Hippocampal formation (tissue), 2 donors: ENCODE results near the gene DNAH7.

ENCODE experiments used
- DNase-seq, 2 donors: peaks; one replicate each; lab custom pipeline; 2025; lab: John Stamatoyannopoulos, UW

The DNAH7 gene

DNA sequence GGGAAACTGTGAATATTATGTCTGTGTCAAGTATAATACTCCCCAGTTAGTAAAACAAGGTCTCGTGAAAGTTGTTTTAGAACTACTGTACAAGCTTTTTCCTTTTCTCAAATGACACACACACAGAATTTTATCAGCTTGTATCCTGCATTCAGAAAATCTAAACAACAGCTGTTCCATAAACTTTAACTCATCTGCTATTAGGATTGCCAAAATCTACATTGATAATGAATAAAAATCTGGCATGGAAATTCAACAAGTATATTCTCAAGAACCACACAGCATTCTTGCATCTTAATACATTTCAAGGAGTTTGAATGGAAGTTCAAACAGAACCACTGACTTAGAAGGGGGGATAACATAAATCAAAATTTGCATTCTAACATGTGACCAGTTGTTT, 260.4 kb downstream of the DNAH7 start:
- DNase-seq: no peak

DNA sequence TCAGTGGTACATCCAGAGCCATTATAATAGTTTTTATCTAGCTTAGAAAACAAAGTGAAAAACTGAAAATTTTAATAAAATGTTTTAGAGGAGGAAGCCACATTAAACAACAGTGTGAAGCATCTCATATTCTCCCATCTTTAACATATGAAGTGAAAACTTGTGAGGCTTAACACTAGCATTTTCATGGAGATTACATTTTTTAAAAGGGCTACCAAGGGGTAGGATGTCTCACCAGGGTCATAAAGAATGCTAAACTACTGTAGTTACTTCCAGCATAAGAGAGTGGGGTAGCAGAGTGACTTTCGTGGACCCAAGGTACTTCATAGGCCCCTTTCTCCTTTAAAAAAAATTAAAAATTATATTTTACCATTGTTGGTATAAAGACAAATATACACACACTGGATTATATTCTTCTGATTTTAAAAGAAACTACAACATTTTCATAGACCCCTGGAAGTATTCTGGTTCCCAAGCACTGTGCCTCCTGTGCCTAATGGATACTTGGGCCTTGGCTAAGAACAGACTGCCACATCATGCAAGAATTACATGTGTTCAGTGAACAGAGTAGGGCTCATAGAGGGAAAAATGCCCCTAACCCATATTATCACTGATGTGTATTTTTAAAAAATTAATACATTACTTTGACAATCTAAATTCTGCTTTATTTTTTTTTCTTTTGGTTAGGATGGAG, 263.2 kb downstream of the DNAH7 start:
- DNase-seq: no peak

DNA sequence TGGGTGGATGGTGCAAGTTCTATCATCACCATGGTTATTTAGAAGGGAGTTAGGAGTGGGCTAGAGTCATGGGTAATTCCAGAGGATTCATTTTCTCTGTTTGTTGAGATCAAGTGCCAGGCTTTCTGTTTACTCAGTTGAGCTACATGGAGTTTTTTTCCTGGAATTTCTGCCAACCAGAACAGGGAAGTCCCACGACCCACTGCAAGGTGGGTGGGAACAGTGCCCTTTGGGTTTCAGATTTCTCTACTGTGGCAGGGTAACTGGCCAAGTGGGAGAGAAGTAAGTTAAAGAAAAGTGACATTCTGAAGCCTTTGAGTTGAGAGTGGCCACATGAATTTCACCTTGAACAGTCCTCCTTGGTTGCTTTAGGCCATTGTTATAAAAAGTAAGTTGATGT, 272.8 kb downstream of the DNAH7 start:
- DNase-seq: no peak

DNA sequence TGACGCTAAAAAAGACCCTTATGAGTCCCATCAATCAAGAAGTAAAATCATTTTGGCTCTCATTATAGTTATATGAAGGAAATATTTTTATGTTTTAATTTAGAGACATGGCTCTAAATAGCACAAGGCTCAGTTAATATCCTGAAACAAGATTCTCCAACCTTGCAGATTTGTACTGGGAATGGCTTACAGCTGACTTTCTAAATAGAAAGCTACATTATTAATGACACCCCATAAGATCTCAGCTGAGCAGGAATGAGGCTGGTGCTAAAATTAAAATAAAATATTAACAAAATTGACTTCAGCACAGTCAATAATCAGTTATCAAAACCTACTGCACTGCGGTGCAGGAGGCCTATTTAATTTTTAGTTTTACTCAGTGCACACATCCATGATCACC, 274.8 kb downstream of the DNAH7 start:
- no peak for DNase-seq

GRCh38 chr2:195782156-195782555, 286.5 kb downstream of the DNAH7 start:
- DNase-seq: no peak

DNA sequence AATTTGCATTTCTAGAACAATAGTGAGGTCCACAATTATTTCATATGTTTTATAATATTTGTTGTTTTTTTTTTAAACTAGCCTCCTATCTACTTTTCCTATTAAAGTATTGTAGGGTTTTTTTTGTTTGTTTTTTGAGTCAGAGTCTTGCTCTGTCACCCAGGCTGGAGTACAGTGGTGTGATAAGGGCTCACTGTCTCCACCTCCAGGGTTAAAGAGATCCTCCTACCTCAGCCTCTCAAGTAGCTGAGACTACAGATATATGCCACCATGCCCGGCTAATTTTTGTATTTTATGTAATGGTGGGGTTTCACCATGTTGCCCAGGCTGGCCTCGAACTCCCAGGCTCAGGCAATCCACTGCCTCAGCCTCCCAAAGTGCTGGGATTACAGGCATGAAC, 289.1 kb downstream of the DNAH7 start:
- no peak for DNase-seq

DNA sequence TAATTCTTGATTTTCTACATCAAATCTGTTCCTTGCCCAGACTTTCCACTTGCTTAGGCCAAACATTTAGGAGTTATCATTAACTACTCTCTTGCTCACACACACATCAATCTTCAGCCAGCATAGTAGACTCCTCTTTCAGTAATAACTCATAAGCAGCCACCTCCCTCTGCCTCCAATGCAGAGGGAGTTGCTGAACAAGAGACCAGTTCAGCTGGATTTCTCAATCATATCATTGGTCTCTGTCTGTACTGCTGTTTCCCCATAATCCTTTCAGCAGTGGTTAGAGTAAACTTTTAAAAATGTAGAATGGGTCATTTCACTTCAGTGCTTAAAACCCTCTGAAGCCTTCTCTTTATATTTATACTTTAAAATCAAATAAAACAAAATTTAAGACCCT, 298.7 kb downstream of the DNAH7 start:
- no peak for DNase-seq

DNA sequence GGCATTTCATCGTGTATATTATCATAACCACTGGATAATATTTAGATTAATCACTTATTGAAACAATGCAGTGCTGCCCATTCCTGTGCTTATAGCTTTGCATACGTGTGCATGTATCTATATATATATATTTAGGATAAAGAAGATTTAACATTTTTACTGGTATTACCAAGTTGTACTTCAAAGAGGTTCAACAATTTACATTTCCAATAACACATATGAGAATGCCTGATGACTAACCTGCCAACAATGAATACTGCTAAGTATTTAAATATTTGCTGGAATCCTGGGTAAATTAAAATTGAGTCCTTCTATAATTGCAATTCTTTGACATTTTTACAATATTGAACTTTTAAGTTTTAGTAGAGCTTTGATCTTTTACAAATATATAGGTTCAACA, 300.2 kb downstream of the DNAH7 start:
- no peak for DNase-seq

DNA sequence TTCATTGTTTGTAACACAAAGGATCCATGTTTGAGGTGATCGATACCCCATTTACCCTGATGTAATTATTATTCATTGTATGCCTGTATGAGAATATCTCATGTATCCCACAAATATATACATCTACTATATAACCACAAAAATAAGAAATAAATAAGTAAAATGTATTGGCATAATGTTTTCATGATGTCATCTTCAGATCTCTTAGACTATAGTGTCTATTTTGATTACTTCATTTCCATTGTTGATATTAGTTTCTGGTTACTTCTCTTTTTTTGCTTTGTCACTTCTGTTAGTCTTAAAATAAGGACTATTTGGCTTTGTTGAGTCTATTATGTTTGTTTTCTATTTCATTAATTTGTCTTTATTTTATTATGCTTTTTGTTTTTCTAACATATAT, 301.9 kb downstream of the DNAH7 start:
- no peak for DNase-seq

- DNase-seq: no peak
These were observed 304.8 kb downstream of the DNAH7 start for GRCh38 chr2:195763866-195764265.

DNA sequence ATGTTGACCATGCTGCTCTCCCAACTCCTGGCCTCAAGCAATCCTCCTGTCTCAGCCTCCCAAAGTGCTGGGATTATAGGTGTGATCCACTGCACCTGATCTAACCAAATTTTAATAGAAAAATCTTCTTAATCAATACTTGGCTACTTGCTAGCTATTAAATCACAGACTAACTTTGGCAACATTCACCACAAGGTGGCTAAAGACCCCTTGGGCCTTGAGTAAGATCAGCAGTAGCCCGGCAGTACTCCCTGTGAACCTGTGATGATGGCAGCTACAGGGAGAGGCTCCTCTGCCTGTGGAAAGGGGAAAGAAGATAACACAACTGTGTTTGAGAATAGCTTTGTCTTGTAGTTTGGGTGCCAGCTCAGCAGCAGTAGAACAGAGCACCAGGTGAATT, 308.8 kb downstream of the DNAH7 start:
- DNase-seq: no peak

DNA sequence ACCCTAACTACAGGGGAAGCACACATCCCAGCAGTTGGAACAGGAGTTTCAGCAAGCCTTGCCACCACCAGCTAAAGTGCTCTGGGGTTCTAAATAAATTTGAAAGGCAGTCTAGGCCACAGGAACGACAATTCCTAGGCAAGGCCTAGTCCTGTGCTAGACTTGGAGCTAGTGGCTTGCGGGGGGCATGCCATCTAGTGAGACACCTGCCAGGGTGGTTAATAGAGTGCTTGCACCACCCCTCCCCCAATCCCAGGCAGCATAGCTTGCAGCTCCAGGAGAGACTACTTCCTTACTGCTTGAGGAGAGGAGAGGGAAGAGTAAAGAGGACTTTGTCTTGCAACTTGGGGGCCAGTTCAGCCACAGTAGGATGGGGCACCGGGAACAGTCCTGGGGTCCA, 309.8 kb downstream of the DNAH7 start:
- DNase-seq: no peak

DNA sequence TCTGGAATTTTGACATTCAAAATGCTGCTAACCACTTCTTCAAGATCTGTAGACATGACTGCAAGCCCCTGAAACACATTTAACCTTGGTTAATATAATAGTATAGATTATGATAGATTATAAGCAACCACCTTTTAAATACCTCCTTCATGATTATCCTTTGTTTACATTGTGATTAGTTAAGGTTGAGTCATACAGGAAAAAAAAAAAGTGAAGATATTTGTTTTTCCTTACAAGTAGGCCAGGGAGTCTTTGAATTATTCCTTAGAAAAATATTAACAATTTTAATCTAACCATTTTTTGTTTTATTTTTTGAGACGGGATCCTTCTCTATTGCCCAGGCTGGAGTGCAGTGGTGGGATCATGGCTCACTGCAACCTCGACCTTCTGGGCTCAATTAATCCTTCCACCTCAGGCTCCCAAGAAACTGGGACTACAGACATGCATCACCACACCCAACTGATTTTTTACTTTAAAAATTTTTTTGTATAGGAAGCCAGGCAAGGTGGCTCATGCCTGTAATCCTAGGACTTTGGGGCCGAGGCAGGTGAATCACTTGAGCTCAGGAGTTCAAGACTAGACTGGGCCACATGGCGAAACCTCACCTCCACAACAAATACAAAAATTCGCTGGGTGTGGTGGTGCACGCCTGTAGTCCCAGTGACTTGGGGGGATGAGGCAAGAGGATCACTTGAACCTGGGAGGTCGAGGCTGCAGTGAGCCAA, 312.3 kb downstream of the DNAH7 start:
- DNase-seq: no peak

- no peak for DNase-seq
These were observed 327.4 kb downstream of the DNAH7 start for GRCh38 chr2:195741191-195741590.

- no peak for DNase-seq
These were observed 330.9 kb downstream of the DNAH7 start for GRCh38 chr2:195737511-195738325.

DNA sequence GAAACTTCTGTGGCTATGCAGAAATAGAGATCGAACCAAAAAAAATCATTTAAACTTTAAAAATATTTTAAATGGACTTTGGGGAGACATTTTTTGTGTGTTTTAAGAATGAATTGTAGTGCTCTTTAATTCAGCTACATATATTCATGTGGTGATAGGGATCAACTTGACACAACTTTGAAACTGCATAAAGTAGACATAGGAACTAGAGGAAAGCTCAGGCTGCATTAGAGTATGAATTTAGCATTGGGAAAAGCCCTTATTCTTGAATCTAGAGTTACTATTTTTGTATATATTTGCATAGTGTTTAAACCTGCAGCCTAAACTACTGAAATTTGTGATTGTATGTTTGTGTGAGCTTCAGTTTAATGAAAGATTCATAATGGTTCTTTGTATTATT, 333.3 kb downstream of the DNAH7 start:
- no peak for DNase-seq

DNA sequence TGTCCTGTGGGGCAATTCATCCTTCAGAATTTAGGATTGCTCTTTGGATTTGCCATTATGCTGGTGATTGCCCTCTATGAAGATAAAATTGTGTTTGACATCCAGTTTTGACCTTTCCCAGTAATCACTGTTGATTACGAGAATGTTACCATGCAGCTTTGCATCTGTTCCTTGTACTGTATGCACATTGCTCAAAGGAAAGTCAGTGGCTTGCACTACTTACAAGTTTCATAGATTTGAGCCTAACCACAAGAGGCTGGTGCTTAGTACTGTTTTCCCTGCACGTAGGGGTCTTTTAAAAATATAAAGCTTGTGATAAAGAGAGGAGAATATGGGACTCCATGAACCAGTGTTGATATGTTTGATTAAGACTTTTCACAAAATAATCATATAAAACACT, 333.7 kb downstream of the DNAH7 start:
- no peak for DNase-seq

- no peak for DNase-seq
These were observed 334.2 kb downstream of the DNAH7 start for GRCh38 chr2:195734395-195734794.

DNA sequence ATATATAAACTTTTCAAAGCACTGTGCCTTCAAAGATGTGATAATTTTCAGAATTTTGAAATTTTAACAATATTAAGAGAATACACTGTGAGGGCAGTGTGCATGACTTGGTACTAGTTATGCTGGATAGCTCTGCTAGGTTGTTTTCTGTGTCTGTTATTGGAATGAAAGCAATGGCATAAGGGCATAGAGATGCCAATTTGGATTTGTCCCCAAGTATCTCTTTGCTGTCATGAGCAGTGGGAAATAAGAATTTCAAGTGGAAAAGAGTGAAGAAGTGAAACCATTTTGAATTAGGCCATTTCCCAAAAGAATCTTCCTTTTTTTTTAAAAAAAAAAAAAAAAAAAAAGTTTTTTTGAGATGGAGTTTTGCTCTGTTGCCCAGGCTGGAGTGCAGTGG, 334.8 kb downstream of the DNAH7 start:
- DNase-seq: no peak

DNA sequence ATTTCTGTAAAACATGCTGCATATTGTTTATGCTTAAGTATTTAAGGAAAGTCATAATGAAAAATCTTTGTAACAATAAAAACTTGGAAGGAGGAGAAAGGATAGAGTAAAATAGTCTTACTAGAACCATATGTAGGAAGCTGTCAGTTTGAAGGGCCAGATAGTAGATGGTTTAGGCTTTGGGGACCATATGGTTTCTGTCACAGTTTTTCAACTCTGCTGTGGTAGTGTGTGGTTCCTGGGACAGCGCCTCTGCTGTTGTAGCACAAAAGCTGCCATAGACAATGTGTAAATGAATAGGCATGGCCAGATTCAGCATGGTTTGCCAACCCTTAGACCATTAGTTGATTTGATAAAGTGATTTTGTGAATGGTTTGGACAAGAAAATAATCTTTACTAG, 336.1 kb downstream of the DNAH7 start:
- DNase-seq: no peak

DNA sequence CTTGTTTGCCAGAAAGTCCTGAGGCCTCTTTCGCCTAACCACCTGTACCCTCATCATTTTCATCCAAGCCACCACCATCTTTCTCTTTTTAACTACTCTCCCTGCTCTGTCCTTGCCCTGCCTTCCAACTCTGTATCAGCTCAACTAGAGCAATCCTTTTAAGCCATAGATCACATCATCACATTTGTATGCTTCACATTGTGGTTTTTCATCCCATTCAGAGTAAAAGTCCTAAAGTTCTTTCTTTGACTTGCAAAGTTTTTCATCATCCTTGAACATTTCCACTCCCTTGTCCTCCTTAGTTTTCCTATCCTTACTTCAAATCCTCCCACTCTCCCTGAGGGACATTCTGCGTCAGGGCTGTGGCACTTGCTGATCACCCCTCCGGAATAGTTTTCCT, 337.7 kb downstream of the DNAH7 start:
- no peak for DNase-seq

DNA sequence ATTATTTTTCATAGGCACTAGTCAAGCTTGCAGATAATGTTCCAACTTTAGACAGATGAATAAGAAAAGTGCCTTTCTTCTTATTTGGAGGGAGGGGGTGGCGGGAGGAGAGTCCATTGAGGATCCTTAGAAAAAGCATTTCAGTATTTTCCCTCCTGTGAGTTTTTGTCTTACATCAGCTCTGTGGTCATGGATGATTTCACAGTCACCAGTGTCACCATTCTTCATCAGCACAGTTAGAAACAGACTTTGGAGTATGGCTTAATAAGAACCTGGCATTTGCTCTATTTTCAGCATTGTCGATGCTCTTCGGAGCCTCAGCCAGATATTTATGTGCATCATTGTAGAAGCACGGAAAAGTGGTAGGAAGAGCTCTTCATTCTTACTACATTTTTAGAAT, 341.5 kb downstream of the DNAH7 start:
- DNase-seq: no peak

- DNase-seq: no peak
These were observed 346.6 kb downstream of the DNAH7 start for GRCh38 chr2:195722075-195722474.
